Cerebellar nuclear complex (tissue), 1 donor: ENCODE measurements around the gene C1QL1.

Experiments
- DNase-seq, 2 experiments: peaks; one replicate each; lab custom pipeline; 2025; lab: John Stamatoyannopoulos, UW

The C1QL1 gene

GRCh38 chr17:44928950-44929720 lies 39.0 kb downstream of the C1QL1 start:
- DNase-seq, result no peak

GRCh38 chr17:44928136-44928535 lies 40.0 kb downstream of the C1QL1 start:
- DNase-seq, result no peak

- no peak for DNase-seq
These were observed 40.4 kb downstream of the C1QL1 start for GRCh38 chr17:44927696-44928095.

GRCh38 chr17:44926821-44927525 lies 41.1 kb downstream of the C1QL1 start:
- no peak for DNase-seq

DNA sequence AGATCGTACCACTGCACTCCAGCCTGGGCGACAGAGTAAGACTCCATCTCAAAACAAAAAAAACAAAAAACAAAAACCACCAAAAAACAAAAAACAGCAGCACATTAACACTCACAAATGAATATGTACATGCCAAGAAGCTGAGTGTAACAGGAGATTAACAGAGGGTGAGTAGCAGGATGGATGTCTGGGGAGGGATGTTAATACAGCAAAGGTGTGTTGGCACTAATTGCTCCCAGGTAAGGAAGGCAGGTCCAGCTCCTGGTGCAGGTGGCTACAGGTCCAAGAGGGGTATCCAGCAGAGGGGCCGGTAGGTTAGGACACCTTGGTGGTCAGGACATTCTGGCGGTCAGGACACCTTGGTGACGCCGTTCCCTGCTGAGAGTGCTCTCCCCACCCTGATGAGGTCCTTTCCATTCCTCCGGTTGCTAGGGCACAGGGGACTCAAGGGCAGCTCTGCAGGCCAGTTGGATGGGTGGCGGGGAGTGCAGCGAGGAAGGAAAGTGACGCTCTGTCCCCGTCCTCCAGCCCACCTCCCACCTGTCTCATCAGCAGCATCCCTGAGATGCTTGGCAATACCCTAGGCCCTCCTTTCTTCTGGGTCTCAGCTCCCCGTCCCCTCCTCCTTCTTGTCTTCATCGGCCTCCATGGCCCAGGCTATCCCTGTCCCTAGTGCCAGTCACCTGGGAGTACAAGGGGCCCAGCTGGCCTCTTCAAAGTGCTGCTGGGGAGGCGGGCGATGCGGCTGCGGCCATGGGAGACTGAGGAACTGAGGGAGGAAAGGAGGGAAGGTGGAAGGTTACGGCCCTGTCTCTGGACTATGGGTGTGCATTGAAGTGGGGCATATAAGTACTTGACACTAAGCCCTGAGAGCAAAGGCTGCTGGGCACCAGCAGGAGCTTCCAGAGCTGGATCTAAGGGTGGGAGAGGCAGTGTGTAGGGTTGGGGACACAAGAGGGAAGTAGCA lies 42.1 kb downstream of the C1QL1 start:
- no peak for DNase-seq

DNA sequence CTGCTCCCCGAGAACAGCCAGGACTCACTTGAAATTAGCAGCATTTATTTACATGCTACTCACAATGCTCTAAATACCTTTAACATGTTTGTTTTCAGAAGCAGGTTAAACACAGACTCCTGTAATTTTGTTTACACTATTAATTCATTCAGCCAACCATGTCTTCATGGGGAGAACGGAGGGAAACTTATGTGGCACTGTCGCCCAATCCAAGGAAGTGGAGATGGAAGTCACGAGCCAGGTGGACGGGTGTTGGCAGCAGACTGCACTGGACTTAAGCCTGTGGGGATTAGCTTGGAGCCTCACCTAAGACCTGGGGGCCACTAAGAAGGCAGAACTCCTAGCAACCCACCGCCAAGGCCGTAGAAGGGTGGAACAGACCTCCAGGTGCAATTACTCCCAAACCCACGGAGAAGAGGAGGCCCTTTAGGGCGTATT lies 44.0 kb downstream of the C1QL1 start:
- DNase-seq, result no peak

DNA sequence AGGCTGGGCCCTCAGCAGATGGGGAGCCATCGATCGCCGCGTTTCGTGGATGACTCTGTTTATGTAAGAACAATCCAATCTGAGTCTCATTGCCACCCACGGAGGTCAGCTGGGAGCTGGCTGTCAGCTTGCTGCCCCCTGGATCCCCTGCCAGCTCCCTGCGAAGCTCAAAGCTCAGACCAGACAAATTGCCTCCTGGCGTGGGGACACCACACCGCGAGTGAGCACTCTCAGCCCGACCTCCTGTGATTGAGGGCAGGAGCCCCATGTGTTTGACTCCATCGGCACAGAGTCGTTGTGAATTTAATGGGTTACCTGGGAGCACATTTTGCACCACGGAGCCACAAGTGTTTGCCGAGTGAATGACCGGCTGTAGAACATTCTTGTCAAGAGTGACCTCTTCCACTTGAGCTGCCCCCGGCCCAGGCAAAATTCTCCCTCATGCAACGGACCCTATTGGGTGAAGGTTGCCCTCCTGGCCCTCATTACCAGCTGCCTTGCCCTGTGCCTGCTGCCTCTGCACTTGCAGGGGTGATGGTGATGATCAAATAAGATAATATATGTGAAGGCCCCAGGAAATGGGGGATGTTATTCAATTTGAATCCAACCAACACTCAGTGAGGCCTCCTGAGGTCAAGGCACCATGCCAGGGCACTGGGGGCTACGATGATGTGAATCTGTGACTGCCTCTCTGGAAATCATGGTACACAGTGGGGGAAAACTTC lies 45.2 kb downstream of the C1QL1 start:
- DNase-seq, result no peak

DNA sequence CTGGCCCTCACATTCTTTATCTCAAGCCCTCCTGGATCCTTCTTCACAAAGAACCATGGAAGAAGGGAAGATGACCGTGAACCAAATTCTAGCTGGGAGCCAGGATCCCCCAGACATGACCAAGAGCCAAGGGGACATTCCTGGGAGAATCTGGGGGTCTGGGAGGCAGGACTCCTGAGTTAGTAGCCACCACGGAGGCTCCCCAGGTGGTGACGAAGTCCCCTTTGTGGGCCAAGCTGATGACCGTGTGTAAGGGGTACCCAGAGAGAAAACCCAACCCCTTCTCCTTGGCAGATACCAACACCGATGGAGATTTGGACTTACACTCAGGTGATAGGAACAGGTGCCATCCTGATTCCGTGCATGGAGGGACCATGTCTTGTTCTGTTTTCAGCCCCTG lies 46.0 kb downstream of the C1QL1 start:
- no peak for DNase-seq

- no peak for DNase-seq
These were observed 46.8 kb downstream of the C1QL1 start for GRCh38 chr17:44921122-44921882.

GRCh38 chr17:44920565-44920940 lies 47.5 kb downstream of the C1QL1 start:
- no peak for DNase-seq

- DNase-seq, result peak in 1 of 2 experiments; percentile 84
These were observed 48.1 kb downstream of the C1QL1 start for GRCh38 chr17:44919885-44920564.

GRCh38 chr17:44919411-44919810 lies 48.7 kb downstream of the C1QL1 start:
- DNase-seq, result no peak

DNA sequence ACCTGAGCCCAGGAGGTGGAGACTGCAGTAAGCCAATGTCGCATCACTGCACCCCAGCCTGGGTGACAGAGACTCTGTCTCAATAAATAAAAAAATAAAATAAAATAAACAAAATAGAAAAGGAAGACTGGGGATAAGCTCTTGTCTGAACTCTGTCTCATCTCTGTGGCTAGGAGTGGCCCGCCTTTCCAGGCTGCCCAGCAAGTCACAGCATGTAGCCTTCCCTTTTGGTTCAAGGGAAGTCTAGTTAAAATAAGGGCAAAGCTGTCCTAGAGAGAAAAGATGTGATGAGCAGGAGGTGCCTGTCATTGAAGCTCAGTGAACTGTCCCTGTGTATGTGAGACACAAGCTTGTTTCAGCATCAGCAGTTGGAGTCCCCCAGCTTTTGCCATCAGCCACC lies 50.1 kb downstream of the C1QL1 start:
- DNase-seq, result no peak

- no peak for DNase-seq
These were observed 50.6 kb downstream of the C1QL1 start for GRCh38 chr17:44917456-44917855.

- peak in 1 of 2 experiments; percentile 63 for DNase-seq
These were observed 51.3 kb downstream of the C1QL1 start for GRCh38 chr17:44916781-44917241.

DNA sequence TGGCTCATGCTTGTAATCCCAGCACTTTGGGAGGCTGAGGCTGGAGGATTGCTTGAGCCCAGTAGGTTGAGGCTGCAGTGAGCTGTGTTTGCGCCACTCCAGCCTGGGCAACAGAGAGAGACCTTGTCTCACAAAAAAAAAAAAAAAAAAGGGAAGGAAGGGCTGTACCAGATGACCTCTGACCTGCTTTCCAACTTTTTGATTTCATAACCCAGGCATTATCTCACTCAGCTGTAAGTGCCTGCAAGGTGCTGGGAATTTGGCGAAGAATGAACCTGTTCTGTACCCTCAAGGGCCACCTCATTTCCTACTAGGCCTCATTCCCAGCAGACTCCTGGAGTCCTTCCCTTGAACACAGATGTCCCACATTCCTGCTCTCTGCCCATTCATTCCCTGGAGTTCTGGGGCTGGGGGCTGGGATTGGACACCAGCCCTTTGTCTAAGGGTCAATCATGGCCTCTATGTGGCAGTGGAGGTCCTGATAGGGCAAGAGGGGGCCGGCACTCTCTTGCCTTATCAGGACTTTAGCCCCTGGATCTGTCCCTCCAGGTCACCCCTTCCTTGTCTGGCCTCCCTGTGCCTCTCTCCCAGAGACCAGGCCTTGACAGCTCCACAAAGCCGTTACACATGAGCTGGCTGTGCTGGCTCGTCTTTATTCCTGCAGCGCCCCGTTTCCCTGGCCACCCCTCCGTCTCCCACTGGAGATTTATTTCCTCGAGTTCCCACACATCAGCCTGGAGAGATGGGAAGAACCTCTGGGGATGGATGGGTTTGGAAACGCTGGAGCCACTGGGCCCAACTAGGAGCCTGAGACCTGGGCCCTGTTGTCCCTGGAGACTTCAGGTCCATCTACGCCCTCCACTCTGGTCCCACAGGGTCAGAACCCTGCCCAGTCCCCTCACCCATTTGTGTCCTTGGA lies 52.0 kb downstream of the C1QL1 start:
- no peak for DNase-seq

GRCh38 chr17:44915321-44915726 lies 52.8 kb downstream of the C1QL1 start, which contains the start of gene GFAP:
Gene GFAP (minus strand): TSS chr17:44915500. CDS start chr17:44915486, 14 bp downstream.
- DNase-seq, result no peak

DNA sequence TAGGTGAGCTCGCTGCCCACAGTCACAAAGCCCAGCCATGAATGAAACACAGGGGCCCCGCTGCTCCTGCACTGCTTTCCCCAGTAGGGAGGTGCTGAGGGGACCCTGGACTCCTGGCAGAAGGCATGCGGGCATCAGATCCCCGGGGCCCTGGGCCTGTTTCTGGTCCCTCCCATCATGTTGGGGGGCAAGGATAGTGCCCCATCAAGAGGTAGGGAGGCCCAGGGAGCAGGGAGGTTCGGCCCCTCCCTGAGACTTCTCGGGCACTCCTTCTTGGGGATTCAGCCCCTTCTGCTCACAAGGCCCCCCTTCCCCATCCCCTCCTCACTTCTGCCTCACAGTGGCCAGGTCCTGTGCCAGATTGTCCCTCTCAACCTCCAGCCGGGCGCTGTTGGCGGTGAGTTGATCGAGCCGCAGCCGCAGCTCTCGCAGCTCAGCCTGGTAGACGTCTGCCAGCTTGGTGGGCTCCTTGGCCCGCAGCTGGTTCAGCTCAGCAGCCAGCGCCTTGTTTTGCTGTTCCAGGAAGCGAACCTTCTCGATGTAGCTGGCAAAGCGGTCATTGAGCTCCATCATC lies 53.3 kb downstream of the C1QL1 start:
- no peak for DNase-seq

DNA sequence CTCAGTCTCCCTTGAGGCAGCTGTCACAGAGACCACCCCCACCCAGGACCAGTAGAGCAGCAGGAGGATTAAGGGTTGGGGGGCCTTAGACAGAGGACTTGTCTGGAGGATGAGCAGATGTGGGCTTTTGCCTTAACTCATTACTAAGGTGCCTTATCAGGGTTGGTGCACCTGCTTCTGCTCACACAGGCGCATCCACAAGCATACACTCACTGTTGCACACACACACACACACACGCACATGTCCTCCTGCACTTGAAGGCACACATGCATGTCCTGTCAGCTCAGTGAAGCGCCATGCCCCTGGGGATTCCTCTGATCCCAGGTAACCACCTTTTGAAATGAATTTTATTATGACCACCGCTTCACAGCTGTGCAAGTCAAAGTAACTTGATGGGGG lies 54.0 kb downstream of the C1QL1 start:
- DNase-seq, result no peak
